ENCODE results near the gene EYS.

EYS gene

GRCh38 chr6:63676412-63677114 lies 2030.5 kb downstream of the EYS start:
- no peak for DNase-seq

GRCh38 chr6:63675138-63675537 lies 2031.9 kb downstream of the EYS start:
- no peak for DNase-seq

- no peak for DNase-seq
Measured at GRCh38 chr6:63674635-63675034, 2032.4 kb downstream of the EYS start.

GRCh38 chr6:63673692-63674091 lies 2033.3 kb downstream of the EYS start:
- no peak for DNase-seq

- DNase-seq: no peak
Measured at GRCh38 chr6:63672582-63673129, 2034.4 kb downstream of the EYS start.

- no peak for DNase-seq
Measured at GRCh38 chr6:63671098-63671754, 2035.8 kb downstream of the EYS start.

Measured in stimulated activated naive CD4-positive, alpha-beta T cell (primary cell).